MM.1S (cell line): Measurements from ENCODE around the gene EMP3.

Experiments
- DNase-seq: peaks from one replicate; pipeline ENCODE4 v3.0.0-alpha.2; 2015
- H2AFZ ChIP-seq: fragments of 300-600 bp; sonication (generic); 2 replicates; pipeline ENCODE4 v1.6.0; 2016; ENCODE audit warnings: antibody characterized with exemption, low read length
- H3F3A ChIP-seq: fragments of 300-600 bp; sonication (generic); 2 replicates; pipeline ENCODE4 v1.6.1; 2016; ENCODE audit warnings: mild to moderate bottlenecking, antibody characterized with exemption, low read length, moderate library complexity, mixed read lengths; ENCODE audit not compliant: insufficient read depth
- H3K27ac ChIP-seq: fragments of 300-600 bp; sonication (generic); 2 replicates; pipeline ENCODE4 v1.5.1; 2016; ENCODE audit warnings: mild to moderate bottlenecking, low read length
- H3K27me3 ChIP-seq: fragments of 300-600 bp; sonication (generic); replicated peaks from 2 replicates; pipeline ENCODE4 v1.6.0; 2016; ENCODE audit warnings: low read length; ENCODE audit not compliant: insufficient read depth
- H3K36me3 ChIP-seq: fragments of 300-600 bp; sonication (generic); replicated peaks from 2 replicates; pipeline ENCODE4 v1.6.1; 2016; ENCODE audit warnings: mild to moderate bottlenecking, low read length, mixed read lengths; ENCODE audit not compliant: insufficient read depth
- H3K4me1 ChIP-seq: fragments of 300-600 bp; sonication (generic); 2 replicates; pipeline ENCODE4 v1.6.1; 2016; ENCODE audit warnings: low read length, mixed read lengths
- H3K4me2 ChIP-seq: fragments of 300-600 bp; sonication (generic); 2 replicates; pipeline ENCODE4 v1.6.0; 2016; ENCODE audit warnings: low read depth, low read length
- H3K4me3 ChIP-seq: fragments of 300-600 bp; sonication (generic); 2 replicates; pipeline ENCODE4 v1.5.1; 2016; ENCODE audit warnings: low read length, mixed read lengths
- H3K79me2 ChIP-seq: fragments of 300-600 bp; sonication (generic); 2 replicates; pipeline ENCODE4 v1.6.1; 2016; ENCODE audit warnings: mixed run types, low read length, mixed read lengths
- H3K9ac ChIP-seq: fragments of 300-600 bp; sonication (generic); 2 replicates; pipeline ENCODE4 v1.6.1; 2016; ENCODE audit warnings: low read length, mixed read lengths
- H3K9me2 ChIP-seq: fragments of 300-600 bp; sonication (generic); replicated peaks from 2 replicates; pipeline ENCODE4 v1.6.1; 2016; ENCODE audit warnings: mild to moderate bottlenecking, low read length, mixed read lengths; ENCODE audit not compliant: insufficient read depth
- H3K9me3 ChIP-seq: fragments of 300-600 bp; sonication (generic); replicated peaks from 2 replicates; pipeline ENCODE4 v1.6.1; 2016; ENCODE audit warnings: mild to moderate bottlenecking, low read length, mixed read lengths; ENCODE audit not compliant: insufficient read depth
- H4K20me1 ChIP-seq: fragments of 300-600 bp; sonication (generic); 2 replicates; pipeline ENCODE4 v1.6.1; 2016; ENCODE audit warnings: mild to moderate bottlenecking, low read length, moderate library complexity, mixed read lengths; ENCODE audit not compliant: insufficient read depth
- EZH2 ChIP-seq: fragments of 300-600 bp; sonication (generic); optimal IDR thresholded peaks from 2 replicates; pipeline ENCODE3; 2017; ENCODE audit warnings: low read depth, mild to moderate bottlenecking, antibody characterized with exemption, low read length, mixed read lengths
- EZH2phosphoT487 ChIP-seq: fragments of 300-600 bp; sonication (generic); IDR thresholded peaks from 2 replicates; pipeline ENCODE4 v1.6.1; 2018; ENCODE audit warnings: antibody characterized with exemption, low read length
- TF ChIP-seq, protein P1 (sequence below): fragments of 300-600 bp; sonication (generic); IDR thresholded peaks from 2 replicates; pipeline ENCODE4 v1.5.1; 2016; ENCODE audit warnings: antibody characterized with exemption, low read length, mixed read lengths

The EMP3 gene

GRCh38 chr19:48330012-48330681 is 4.8 kb downstream of the EMP3 start:
- Histone ChIP-seq H3K27ac (peak overlapping the region; percentile 81), H3K9ac (peak overlapping the region; percentile 66), H3F3A (peaks cover 37% of the 10 kb centered on the region), H3K9me2 (no peaks in the 10 kb centered on the region), H3K4me3 (peak overlapping the region; percentile 54), H3K4me1 (peaks cover 24% of the 10 kb centered on the region; the same call in 1 of the 2 replicates), H3K9me3 (no peaks in the 10 kb centered on the region), H3K36me3 (no peaks in the 10 kb centered on the region), H3K4me2 (peak overlapping the region; percentile 95), H3K79me2 (0 out of 2 replicates have a peak, but pooled peaks cover 2% of the 10 kb centered on the region), H4K20me1 (no peaks in the 10 kb centered on the region), H2AFZ (peak overlapping the region; percentile 73), H3K27me3 (no peaks in the 10 kb centered on the region)
- TF ChIP-seq EZH2 (no peak), EZH2phosphoT487 (no peak)
- TF ChIP-seq, protein P1, sequence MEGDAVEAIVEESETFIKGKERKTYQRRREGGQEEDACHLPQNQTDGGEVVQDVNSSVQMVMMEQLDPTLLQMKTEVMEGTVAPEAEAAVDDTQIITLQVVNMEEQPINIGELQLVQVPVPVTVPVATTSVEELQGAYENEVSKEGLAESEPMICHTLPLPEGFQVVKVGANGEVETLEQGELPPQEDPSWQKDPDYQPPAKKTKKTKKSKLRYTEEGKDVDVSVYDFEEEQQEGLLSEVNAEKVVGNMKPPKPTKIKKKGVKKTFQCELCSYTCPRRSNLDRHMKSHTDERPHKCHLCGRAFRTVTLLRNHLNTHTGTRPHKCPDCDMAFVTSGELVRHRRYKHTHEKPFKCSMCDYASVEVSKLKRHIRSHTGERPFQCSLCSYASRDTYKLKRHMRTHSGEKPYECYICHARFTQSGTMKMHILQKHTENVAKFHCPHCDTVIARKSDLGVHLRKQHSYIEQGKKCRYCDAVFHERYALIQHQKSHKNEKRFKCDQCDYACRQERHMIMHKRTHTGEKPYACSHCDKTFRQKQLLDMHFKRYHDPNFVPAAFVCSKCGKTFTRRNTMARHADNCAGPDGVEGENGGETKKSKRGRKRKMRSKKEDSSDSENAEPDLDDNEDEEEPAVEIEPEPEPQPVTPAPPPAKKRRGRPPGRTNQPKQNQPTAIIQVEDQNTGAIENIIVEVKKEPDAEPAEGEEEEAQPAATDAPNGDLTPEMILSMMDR = peak; percentile 18
- DNase-seq = peak; percentile 96

DNA sequence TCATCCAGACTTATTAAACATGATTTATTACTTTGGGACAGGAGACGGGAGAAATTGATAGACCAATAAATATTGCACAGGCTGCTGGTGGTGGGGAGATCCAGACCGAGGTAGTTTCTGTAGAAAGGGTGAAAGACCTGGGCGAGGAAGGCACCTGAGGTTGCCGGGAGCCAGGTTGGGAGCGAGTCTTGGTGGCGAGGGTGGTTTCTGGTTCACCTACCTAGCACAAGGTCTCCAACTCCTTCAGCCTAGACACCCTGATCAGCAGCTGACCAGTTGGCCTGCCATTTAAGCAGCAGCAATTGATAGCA is 7.0 kb downstream of the EMP3 start:
- peak overlapping the region; percentile 6 for H2AFZ ChIP-seq

GRCh38 chr19:48332662-48333466 is 7.5 kb downstream of the EMP3 start:
- Histone ChIP-seq H4K20me1 (no peaks in the 10 kb centered on the region), H3K9ac (peak overlapping the region; percentile 86), H3K9me3 (no peaks in the 10 kb centered on the region), H3K36me3 (no peaks in the 10 kb centered on the region), H2AFZ (peak overlapping the region; percentile 39), H3K4me2 (peak overlapping the region; percentile 97), H3K9me2 (no peaks in the 10 kb centered on the region), H3K4me1 (peaks cover 18% of the 10 kb centered on the region; the same call in 1 of the 2 replicates), H3K79me2 (no peaks in the 10 kb centered on the region), H3F3A (peaks cover 37% of the 10 kb centered on the region), H3K4me3 (peak overlapping the region; percentile 65), H3K27ac (peak overlapping the region; percentile 97), H3K27me3 (no peaks in the 10 kb centered on the region)
- TF ChIP-seq EZH2phosphoT487 = no peak
- no peak for TF ChIP-seq EZH2
- TF ChIP-seq, protein P1 = no peak
- peak; percentile 100 for DNase-seq

More for the DNA sequence above, 7.0 kb downstream of the EMP3 start:
- no peaks in the 10 kb centered on the region for H3K9me3 ChIP-seq
- TF ChIP-seq, protein P1 = no peak
- no peak for TF ChIP-seq EZH2phosphoT487
- no peak for TF ChIP-seq EZH2
- H3K4me1 ChIP-seq = peaks cover 18% of the 10 kb centered on the region; the same call in 1 of the 2 replicates
- H3K27me3 ChIP-seq = no peaks in the 10 kb centered on the region
- peak overlapping the region; percentile 46 for H3K9ac ChIP-seq
- peaks cover 37% of the 10 kb centered on the region for H3F3A ChIP-seq
- H3K4me3 ChIP-seq = peak overlapping the region; percentile 53
- H3K4me2 ChIP-seq = peak overlapping the region; percentile 61
- H4K20me1 ChIP-seq = no peaks in the 10 kb centered on the region
- no peaks in the 10 kb centered on the region for H3K9me2 ChIP-seq
- peak overlapping the region; percentile 97 for H3K27ac ChIP-seq
- DNase-seq = no peak
- H3K36me3 ChIP-seq = no peaks in the 10 kb centered on the region
- H3K79me2 ChIP-seq = 0 out of 2 replicates have a peak, but pooled peaks cover 2% of the 10 kb centered on the region
